GM03348 (cell line): ENCODE data around the gene CRIP3.
"Not testable (repeated sequence)": the region's sequence is repeated elsewhere in the genome, so short reads cannot be mapped to it uniquely, and the experiment has no call there.

ENCODE experiments used
- DNase-seq: peaks from one replicate; pipeline ENCODE4 v3.0.0; 2012; ENCODE audit warnings: low spot score

The CRIP3 gene

DNA sequence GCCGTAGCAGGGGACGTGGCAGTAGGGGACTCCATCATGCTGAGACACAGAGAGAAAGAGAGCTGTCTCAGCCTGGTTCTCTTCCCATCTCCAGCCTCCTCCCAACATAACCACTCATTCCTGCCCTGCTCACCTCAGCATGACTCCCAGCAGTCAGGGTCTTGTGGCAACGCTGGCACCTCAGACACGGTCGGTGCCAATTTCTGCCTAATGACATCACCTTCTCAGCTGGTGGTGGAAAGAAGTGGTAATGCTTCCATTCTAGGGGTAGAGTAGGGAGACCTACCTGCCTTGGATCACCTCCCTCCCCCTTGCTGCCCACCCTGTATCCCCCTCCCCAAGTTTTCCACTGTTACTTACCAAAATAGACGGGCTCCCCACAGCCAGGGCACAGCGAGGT is 2.5 kb downstream of the CRIP3 start:
- no peak for DNase-seq

DNA sequence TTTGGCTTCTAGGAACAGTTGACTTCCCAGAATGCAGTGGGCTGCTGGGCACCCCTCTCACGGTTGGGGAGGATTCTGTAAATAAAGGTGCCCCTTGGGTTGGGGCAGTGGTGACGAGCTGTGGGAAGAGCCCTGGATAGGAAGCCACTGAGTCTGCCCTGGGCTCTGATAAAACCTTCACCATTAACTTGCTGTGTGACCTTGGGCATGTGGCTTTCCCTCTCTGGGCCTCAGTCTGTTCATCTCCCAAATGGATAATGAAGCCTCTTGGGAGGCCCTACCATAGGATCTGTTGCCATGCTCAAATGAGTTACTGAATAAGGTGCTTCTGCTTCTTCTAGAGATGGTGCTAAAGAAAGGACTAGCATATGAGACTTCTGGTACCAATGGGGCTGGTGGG is 3.7 kb downstream of the CRIP3 start:
- DNase-seq, result no peak

DNA sequence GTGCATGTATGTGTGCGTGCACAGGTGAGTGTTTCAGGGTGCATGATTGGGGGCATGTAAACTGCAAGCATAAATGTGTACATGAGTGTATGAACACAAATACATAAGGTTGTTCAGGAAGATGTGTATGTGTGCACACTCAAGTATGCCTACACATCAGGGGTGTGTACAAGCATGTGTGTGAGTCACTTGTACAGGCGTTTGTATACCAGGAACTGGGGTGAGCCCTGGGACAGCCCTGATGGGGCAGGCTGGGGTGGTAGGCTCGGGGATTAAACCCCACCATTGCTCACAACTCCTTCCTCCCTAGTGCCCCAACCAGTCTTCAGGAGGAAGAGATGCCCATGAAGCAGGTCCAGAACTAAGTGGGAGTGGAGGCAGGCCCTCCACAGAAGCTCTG is 4.3 kb downstream of the CRIP3 start:
- DNase-seq, result no peak

DNA sequence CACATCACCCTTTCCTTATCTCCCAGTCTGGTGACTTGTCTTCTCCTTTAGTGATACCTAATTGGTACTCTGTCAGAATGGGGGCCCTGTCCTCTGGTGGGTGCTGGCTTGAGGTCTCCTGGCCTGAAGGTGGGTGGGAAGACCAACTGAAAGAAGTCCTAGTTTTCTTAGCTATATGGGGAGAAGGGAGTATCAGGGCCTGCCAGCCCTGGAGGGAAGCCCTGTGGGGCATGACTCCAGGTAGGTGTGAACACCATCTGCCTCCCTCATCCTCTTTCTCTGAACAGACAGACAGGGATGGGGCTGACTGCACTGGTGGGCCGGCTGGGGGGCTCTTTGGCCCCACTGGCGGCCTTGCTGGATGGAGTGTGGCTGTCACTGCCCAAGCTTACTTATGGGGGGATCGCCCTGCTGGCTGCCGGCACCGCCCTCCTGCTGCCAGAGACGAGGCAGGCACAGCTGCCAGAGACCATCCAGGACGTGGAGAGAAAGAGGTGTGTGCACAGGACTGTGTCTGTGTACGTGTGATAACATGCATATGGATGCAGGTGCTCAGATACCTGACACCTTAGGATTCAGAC is 4.8 kb downstream of the CRIP3 start:
- no peak for DNase-seq

DNA sequence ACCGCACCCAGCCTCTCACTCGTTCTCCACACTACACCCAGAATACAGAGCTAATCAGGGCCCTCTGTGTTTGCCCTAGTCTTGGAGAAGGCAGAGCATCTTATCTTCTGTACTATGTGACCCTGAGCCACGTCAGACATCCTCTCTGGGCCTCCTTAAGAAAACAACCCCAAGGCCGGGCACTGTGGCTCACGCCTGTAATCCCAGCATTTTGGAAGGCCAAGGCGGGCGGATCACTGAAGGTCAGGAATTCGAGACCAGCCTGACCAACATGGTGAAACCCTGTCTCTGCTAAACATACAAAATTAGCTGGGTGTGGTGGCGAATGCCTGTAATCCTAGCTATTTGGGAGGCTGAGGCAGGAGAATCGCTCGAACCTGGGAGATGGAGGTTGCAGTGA is 5.6 kb downstream of the CRIP3 start:
- DNase-seq, result not testable (repeated sequence)

DNA sequence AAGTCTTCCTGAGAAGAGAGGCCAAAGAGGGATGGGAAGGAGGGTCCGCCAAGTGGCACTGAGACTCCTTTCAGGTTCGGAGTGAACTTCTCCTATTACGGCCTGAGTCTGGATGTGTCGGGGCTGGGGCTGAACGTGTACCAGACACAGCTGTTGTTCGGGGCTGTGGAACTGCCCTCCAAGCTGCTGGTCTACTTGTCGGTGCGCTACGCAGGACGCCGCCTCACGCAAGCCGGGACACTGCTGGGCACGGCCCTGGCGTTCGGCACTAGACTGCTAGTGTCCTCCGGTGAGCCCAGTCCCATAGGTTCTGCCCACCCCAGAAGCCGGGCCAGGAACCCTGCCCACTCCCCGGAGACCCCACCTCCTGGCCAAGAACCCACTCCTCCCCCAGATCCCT is 6.5 kb downstream of the CRIP3 start:
- no peak for DNase-seq

DNA sequence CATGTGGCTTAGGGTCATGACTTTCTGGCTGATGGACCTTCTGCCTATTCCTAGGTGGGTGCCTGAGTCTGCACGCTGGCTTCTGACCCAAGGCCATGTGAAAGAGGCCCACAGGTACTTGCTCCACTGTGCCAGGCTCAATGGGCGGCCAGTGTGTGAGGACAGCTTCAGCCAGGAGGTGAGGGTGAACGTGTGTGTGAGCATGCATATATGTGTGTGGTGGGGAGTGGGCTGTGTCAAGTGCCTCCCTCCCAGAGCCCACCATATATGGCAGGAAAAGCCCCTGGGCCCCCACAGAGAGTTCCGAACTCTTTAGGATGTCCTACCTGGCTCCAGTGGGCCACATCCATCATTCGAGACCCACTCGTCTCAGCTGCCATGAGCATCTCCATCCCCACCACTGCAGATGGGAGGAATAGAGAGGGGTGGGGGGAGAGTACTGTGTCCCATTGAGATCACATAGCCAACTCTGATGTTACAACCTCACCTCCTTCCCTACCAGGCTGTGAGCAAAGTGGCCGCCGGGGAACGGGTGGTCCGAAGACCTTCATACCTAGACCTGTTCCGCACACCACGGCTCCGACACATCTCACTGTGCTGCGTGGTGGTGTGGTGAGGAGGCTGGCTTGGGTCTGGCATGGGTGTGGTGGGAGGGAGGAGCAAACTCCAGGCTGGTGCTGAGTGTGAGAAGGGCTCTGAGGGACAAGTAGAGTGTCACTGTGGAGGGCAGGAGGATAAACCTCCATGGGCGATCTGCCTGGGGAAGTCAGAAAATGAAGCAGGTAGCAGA is 7.3 kb downstream of the CRIP3 start:
- DNase-seq, result no peak

DNA sequence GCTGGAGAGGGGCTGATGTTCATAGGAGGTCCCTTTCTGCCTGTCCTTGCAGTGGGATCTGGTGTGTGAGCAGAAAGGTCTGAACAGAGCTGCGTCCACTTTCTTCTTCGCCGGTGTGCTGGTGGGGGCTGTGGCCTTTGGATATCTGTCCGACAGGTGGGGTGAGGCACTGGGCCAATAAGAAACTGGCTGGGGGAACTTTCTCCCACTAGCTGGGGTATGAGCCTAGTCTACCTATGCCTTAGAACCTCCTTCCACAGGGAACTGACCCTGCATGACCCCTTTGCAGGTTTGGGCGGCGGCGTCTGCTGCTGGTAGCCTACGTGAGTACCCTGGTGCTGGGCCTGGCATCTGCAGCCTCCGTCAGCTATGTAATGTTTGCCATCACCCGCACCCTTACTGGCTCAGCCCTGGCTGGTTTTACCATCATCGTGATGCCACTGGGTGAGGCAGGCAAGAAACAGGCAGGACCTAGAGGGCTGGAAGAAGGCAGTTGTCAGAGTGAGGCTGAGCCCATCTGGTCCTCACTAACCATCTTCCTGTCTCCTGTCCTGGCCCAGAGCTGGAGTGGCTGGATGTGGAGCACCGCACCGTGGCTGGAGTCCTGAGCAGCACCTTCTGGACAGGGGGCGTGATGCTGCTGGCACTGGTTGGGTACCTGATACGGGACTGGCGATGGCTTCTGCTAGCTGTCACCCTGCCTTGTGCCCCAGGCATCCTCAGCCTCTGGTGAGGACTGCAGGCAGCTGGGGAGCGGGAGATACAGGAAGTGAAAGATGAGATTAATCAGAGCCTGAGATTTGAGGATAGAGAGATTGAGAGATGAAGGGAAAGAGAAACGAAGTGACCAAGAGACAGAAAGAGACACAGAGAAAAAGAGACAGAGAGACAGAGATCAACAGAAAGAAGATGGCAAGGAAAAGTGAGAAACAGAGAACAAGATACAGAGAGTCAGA is 9.0 kb downstream of the CRIP3 start:
- DNase-seq, result peak; percentile 8

DNA sequence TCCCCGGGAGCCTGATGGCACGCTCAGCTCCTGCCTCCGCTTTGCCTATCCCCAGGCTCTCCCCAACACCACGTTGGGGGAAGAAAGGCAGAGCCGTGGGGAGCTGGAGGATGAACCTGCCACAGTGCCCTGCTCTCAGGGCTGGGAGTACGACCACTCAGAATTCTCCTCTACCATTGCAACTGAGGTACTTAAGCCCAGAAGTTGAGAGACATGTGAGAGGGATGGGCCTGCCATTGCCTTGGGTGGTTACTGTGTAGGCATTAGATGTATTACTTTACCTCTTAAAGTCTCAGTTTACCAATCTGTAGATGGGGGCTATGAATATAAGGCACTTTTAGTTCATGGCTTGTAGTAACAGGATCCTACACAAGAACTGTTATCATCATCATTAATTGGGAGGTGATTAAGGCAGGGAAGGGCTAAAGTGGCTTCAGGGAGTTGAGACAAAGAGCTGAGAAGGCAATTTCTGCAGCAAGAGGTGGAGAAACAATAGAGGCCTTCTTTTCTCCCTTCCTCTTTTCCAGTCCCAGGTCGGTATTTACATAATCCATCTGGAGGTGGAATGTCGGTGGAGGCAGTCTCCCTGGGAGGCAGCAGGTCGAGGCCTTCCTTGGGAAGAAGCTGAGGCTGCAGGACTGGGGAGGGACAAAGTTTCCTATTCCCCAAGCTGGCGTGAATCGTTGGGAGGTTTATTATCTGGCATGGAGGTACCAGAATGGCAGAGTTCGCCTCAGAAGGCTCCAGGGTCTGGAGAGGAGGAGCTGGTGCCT is 9.9 kb downstream of the CRIP3 start:
- DNase-seq, result no peak

DNA sequence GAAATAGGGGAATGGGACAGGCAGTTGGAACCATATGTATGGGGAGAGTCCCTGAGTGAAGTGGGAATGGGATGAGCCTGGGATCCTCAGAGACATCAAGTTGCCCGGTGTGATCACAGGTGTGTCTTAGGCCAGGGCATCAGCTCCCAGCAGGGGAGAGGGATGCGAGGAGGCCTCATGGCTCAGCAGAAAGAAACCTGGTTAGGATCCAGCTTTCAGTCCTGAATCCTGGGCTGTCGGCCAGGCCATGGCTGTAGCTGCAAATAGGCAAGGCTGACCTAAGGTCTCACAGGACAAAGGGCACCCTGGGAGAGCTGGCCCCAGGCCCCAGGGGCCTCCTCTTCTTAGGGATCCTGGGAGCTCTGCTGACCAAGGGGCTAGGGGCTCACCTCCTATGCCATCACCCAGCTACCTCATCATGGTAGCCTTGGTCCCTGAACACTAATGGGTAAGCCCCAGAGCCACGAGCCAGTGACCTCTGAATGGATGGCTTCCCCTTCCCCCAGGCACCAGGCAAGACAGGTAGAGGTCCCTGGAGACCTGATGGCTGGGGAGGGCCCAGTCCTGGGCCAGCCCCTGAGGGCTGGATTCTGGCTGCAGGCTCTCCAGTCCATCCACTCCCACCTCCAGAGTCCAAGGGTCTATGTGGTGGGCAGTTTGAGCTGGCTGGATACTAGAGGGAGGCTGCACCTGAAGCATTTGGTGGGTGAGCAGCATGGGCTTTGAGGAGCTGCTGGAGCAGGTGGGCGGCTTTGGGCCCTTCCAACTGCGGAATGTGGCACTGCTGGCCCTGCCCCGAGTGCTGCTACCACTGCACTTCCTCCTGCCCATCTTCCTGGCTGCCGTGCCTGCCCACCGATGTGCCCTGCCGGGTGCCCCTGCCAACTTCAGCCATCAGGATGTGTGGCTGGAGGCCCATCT is 10.7 kb downstream of the CRIP3 start, which contains the start of gene SLC22A7:
Gene SLC22A7, plus strand, starts transcription at position 617 of the 921 bp plus-strand sequence. Its CDS starts 99 bp downstream, at position 716.
- no peak for DNase-seq

DNA sequence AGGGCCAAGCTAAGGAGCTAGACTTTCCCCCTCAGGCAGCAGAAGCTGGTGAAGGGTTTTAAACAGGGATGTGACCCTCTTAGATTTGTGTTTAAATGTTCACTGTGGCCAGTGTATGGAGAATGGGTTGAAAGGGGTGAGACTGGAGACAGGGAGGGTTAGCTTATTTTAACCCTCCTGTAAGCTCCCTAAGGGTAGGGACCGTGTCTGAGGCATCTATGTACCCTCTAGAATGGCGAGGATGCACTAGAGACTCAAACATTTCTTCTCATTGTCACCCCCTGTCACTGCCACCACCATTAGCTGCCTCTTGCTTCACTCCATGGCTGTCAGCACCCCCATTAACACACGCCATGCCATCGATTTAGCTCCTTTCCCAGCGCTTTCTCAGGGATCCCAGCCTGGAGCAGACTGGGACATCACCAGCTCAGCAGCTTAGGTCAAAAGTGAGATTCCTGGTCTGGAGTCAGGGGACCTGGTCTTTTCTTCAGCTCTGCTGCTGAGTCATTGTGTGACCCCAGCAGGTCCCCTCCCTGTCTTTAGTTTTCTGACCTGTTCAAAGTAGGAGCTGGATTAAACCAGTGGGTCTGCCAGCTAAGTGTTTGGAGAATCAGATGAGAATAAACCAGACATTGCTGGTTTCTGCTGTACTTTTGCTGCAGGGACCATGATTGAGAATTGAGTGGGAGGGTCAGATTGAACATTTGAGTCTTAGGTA is 11.7 kb downstream of the CRIP3 start:
- DNase-seq, result no peak

DNA sequence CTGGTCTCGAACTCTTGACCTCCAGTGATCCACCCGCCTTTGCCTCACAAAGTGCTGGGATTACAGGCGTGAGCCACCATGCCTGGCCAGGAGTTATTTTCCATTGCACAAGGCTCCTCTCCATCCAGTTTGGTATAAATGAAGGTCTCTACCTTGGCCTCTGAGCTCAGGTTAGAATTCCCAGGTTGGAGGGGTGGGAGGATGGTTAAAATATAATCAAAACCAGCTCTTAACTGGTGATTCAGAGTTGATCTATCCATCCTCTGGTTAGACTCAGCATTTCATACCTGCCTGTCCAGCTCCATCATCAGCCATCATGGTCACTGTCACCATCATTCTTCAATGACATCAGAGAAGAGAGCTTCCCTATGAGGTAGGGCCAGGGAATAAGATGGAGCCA is 13.2 kb downstream of the CRIP3 start:
- no peak for DNase-seq

DNA sequence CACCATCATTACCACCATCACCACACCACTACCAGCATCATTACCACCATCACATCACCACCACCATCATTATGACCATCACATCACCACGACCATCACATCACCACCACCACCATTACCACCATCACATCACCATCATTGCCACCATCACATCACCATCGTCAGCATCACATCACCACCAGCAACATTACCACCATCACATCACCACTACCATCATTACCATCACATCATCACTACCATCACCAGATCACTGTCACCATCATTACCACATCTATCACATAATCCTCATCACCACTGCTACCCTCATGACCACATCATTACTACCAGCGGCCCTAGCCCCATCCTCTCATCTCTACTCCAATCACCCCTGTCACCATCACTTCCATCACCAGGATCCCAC is 14.1 kb downstream of the CRIP3 start:
- no peak for DNase-seq

DNA sequence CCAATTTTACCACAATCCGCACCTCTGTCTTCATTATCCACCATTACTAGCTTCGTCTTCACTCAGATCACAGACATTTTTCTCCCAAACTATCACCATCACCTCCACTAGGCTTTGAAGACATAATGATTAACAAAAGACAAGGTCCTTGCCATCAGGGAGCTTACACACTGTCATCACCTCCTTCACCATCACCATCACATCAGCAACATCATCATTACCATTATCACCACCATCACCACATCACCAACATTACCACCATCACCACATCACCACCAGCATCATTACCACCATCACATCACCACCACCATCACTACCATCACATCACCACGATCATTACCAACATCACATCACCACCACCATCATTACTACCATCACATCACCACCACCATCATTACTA is 14.9 kb downstream of the CRIP3 start:
- DNase-seq, result no peak

DNA sequence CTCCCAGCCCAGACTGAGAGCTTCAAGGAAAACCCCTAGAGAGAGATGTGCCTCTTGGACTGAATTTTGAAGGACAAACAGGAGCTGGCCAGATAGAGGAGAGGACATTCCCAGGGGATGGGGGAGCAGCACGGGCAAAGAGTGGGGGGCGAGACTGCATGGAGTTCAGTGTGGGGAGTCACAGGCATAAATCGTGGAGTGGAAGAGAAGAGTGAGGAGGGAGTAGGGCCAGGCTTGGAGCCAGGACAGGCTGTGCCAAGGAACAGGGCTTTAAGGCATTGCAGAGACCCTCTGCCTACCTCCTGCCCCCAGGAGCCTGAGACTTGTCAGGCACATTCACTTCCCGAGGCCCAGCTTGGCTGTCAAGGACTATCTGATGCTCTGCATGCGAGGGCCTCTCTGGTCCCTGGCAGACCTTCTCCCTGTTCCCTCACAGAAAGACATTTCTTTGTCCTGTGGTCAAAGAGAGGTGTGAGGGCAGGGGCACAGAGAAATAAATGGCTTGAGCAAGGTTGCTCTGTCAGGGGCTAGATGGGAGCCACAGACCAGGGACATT is 15.8 kb downstream of the CRIP3 start:
- DNase-seq, result no peak

DNA sequence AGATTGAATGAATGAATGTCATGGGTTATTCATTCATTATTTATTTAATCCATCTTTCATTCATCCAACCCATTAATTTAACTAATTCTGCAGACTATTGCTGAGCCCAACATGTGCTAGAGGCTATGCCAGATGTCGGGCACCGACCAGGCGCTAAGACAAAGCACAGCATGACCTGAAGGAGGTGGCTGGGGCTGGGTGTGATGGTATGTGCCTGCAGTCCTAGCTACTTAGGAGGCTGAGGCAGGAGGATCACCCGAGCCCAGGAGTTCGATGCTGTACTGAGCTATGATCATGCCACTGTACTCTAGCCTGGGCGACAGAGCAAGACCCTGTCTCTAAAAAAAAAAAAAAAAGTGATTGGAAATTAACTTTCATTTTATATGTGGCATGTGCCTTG is 16.3 kb downstream of the CRIP3 start:
- DNase-seq, result no peak

DNA sequence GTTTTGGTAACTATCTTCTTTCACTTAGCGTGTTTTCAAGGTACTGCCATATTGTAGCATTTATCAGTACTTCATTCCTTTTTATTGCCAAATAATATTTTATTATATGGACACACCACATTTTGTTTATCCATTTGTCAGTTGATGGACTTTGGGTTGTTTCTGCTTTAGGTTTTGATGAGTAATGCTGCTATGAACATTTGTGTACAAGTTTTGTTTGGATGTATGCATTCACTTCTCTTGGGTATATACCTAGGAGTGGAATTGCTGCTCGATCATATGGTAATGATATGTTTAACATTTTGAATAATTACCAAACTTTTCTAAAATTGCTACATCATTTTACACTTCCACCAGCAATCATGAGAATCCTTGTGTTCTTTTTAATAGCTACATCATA is 16.9 kb downstream of the CRIP3 start:
- DNase-seq, result no peak

DNA sequence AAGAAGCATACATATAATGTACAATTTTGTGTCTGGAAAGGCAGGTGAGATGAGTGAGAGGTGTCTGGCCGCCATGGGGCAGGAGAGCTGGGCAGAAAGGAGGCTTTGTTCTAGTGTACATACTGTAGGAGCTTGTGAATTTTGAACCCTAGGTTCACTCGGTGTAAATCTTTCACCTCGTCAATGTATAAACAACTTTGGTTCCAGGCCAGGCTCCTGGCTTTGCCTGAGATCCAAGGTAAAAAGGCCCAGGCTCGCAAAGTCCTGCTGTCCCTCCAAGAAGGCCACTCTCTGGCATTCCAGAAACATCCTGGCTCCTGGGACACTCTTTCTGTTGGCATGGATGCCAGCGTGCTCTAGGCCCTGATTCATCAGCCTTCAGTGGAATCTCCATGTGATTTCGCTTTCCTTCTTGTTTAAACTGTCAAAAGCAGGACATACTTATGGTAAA is 17.7 kb downstream of the CRIP3 start:
- no peak for DNase-seq

DNA sequence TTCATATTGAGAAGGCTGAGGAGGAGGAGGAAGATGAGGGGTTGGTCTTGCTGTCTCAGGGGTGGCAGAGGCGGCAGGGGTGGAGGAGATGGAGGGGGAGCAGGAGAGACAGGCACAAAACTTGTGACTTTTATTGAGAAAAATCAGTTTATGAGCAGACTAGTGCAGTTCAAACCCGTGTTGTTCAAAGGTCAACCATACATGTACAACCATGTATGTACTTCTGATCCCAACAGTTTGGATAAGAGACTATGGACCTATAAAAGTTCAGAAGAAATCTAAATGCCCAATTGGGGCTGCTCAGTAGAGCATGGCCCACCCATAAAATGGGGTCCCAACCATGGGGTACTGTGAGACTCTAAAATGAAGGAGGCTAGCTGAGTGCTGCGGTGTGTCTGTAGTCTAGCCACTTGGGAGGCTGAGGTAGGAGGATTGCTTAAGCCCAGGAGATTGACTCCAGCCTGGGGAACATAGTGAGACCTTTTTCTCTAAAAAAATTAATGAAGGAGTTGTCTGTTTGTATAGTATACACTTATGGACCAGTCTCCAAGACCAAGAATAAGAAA is 18.2 kb downstream of the CRIP3 start:
- no peak for DNase-seq
